LNCaP clone FGC (cell line): ENCODE data around the gene SNX30.

Experiments used
- DNase-seq: peaks from one replicate; pipeline ENCODE4 v3.0.0-alpha.2; 2011; ENCODE audit warnings: low read depth
- H3K4me3 ChIP-seq: 2 replicates; pipeline ENCODE4 v1.5.1; 2011; ENCODE audit warnings: mild to moderate bottlenecking, low read depth, low read length, control low read depth
- TF ChIP-seq, protein P1 (sequence below): IDR thresholded peaks from 2 replicates; pipeline ENCODE4 v1.5.1; 2012; ENCODE audit warnings: mild to moderate bottlenecking; ENCODE audit not compliant: control insufficient read depth, insufficient read depth; ENCODE audit errors: extremely low read depth

SNX30 gene

GRCh38 chr9:112731971-112732370 is 18.6 kb upstream of the SNX30 start:
- no peak overlapping the region for H3K4me3 ChIP-seq
- TF ChIP-seq, protein P1, sequence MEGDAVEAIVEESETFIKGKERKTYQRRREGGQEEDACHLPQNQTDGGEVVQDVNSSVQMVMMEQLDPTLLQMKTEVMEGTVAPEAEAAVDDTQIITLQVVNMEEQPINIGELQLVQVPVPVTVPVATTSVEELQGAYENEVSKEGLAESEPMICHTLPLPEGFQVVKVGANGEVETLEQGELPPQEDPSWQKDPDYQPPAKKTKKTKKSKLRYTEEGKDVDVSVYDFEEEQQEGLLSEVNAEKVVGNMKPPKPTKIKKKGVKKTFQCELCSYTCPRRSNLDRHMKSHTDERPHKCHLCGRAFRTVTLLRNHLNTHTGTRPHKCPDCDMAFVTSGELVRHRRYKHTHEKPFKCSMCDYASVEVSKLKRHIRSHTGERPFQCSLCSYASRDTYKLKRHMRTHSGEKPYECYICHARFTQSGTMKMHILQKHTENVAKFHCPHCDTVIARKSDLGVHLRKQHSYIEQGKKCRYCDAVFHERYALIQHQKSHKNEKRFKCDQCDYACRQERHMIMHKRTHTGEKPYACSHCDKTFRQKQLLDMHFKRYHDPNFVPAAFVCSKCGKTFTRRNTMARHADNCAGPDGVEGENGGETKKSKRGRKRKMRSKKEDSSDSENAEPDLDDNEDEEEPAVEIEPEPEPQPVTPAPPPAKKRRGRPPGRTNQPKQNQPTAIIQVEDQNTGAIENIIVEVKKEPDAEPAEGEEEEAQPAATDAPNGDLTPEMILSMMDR, result no peak
- DNase-seq, result no peak

DNA sequence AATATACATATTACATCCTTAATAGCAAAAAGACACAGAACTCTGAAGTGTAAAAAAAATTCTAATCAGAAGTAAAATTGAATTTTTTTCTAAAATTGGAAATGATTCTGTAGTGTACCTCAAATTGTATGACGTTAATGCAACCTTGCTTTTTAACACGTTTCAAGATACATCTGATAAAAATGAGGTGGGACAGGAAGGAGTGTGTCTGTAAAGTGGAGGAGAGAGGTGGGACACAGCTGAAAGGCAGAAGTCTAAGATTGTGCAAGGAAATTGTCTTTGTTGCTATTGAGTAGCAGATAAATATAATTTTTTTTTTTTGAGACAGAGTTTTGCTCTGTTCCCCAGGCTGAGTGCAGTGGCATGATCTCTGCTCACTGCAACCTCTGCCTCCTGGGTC is 15.7 kb upstream of the SNX30 start:
- no peak for DNase-seq
- TF ChIP-seq, protein P1, result no peak
- H3K4me3 ChIP-seq, result no peak overlapping the region

DNA sequence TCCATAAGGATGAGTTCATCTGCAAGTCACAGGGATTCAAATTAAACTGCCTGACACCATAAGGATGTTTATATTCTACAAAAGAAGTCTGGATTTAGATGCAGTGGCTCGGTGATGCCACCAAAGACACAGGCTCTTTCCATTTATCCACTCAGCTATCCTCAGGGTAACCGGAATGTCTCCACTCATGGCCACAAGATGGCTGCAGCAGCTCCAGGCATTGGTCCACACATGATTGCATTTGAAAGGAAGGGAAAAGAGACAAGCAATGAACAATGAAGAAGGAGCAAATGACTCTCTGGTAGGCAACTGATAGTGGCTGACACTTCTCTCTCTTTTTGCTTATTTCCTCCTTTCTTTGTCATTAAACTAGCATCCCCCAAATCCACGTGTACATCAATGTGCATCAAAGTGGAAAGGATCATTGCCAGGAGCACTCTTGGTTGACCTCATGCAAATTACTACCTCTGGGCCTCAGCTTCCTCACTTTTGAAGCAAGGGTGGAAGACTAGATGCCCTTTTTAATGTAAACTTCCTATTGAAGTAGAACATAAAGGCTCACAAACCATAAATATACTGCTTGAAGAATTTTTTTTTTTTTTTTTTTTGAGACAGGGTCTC is 7.2 kb upstream of the SNX30 start:
- no peak overlapping the region for H3K4me3 ChIP-seq
- DNase-seq, result no peak
- TF ChIP-seq, protein P1, result peak; percentile 33; the same call in 1 of the 2 replicates

DNA sequence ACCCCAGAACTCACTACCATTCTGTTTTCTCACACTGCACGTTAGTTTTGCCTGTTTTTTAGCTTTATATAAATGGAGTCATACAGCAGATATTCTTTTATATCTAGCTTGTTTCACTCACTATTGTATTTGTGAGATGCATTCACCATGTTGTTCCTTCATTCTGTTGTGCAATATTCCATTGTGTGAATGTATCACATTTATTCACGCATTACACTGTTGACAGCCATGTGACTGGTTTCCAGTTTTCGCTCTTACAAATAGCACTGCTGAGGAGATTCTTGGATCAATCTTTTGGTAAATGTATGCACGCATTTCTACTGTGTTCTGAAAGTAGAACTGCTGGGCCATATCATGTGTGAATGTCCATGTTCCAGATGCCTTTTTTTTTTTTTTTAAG is 6.4 kb upstream of the SNX30 start:
- no peak for DNase-seq
- TF ChIP-seq, protein P1, result no peak
- no peak overlapping the region for H3K4me3 ChIP-seq

DNA sequence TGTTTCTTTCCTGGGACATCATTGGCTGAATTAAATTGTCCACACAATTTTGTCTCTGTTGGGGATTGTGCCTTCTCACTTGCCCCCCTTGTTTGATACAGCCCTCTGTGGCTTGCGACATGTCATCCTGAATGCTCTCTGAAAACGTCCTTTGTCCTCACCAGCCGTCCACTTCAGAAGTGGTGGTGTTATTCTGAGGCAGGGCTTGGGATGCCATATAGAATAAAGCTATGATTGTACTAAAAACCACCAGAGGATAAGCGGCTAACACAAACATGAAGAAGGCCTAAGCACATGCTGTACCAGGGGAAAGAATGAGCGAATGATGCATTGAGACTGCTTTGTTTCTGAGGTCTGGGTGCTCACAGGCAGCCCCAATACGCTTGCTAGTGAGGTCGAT is 3.5 kb upstream of the SNX30 start:
- no peak for DNase-seq
- TF ChIP-seq, protein P1, result no peak
- H3K4me3 ChIP-seq, result no peak overlapping the region

DNA sequence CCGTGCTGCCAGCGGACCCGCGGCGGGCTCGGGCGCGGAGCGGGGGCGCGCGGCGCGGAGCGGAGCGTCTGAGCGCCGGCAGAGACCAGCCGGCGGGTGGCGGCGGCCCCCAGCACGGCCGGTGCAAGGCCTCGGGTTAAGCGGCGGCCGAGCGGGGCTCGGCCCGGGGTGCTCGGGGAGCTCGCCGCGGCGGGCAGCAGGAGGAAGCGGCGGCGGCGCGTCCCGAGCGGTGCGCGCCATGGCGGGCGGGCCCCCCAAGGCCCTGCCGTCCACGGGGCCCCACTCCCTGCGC is 150 bp downstream of the SNX30 start:
- TF ChIP-seq, protein P1, result no peak
- DNase-seq, result no peak
- peak overlapping the region; percentile 74 for H3K4me3 ChIP-seq

DNA sequence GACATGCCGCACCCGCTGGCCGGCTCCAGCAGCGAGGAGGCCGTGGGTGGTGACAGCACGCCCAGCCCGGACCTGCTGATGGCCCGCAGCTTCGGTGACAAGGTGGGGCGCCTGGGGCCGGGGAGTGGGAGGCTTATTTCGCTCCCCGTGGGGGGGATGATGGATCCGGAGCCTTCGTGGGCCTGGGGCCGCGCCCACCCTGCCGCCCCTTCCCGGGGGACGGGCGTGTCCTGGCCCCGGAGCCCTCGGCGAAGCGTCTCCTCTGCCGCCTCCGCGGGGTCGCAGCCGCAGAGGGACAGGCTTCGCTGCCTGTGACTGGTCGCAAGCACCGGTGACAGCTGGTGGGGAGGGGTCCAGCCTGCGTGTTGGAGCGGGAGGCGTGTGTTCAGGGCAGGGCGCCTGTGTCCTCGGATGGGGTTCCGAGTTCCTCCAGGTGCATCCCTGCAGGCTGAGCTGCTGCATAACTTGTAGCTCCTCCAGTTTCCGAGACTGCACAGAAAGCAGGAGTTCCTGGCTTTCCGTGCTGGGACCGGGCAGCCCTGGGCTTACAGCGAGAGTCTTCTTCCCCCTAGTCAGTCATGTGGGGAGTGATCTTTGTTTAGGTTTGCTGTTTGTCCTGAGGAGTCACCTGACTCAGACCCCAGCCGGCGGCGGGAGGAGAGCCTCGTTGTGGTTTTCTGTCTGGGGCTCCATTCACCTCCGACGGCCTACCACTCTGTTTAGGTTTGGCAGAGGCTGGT is 666 bp downstream of the SNX30 start:
- TF ChIP-seq, protein P1, result no peak
- H3K4me3 ChIP-seq, result peak overlapping the region; percentile 74
- DNase-seq, result no peak
